Small intestine (tissue), 16 donors: ENCODE measurements around the gene E2F2. TPM values are rescaled to one million over a fixed set of nuclear protein-coding genes. Genes with fewer than 3 reads are reported as not detected.

Source experiments
- DNase-seq, 2 donors: peaks; one replicate each; pipeline versions ENCODE4 v3.0.0 to v3.0.0-alpha.2; 2013
- FAIRE-seq: peaks from 2 replicates; lab custom pipeline; 2012; peaks lifted over from hg19 to GRCh38; lab: Jason Lieb, UNC
- H3K27ac ChIP-seq, 3 donors: one replicate each; pipeline ENCODE4 v1.5.1; 2013; ENCODE audit warnings: low read length in 2 of 3, mild to moderate bottlenecking in 2 of 3, control low read depth in 1 of 3, inconsistent platforms in 1 of 3, low read depth in 1 of 3, moderate library complexity in 1 of 3
- H3K27me3 ChIP-seq, 3 donors: one replicate each; pipeline ENCODE4 v1.6.1; 2013; ENCODE audit warnings: low read length in 3 of 3, inconsistent platforms in 1 of 3; ENCODE audit not compliant: control insufficient read depth in 3 of 3, insufficient read depth in 3 of 3
- H3K36me3 ChIP-seq, 3 donors: one replicate each; pipeline ENCODE4 v1.6.1; 2013; ENCODE audit warnings: low read length in 3 of 3, inconsistent platforms in 1 of 3, low read depth in 1 of 3, mild to moderate bottlenecking in 1 of 3, moderate library complexity in 1 of 3; ENCODE audit not compliant: control insufficient read depth in 3 of 3, insufficient read depth in 2 of 3
- H3K4me1 ChIP-seq, 3 donors: one replicate each; pipeline ENCODE4 v1.6.1; 2013; ENCODE audit warnings: low read length in 2 of 3, inconsistent platforms in 1 of 3, low read depth in 1 of 3, mild to moderate bottlenecking in 1 of 3, moderate library complexity in 1 of 3; ENCODE audit not compliant: control insufficient read depth in 3 of 3, insufficient read depth in 2 of 3
- H3K4me3 ChIP-seq, 3 donors: one replicate each; pipeline ENCODE4 v1.5.1; 2013; ENCODE audit warnings: low read length in 3 of 3, control low read depth in 1 of 3, inconsistent platforms in 1 of 3, low read depth in 1 of 3, mild to moderate bottlenecking in 1 of 3, moderate library complexity in 1 of 3
- H3K9me3 ChIP-seq, 2 donors: one replicate each; pipeline ENCODE4 v1.6.1; 2013; ENCODE audit warnings: low read depth in 1 of 2, low read length in 1 of 2; ENCODE audit not compliant: control insufficient read depth in 2 of 2, insufficient read depth in 1 of 2
- WGBS, 3 donors: extraction: QIAGEN DNeasy Blood & Tissue Kit; methylation state at CpG; one replicate each; pipeline ENCODE4 v1.1.7; 2013; 5-methylcytosine and 5-hydroxymethylcytosine counted together
- long read RNA-seq, 10 donors: transcript quantifications; one replicate each; lab custom pipeline, GENCODE V29; 2026
- polyA plus RNA-seq, 4 donors: library from polyadenylated mRNA; stranded (reverse) in 3 of 4; unstranded in 1 of 4; fragments of 200-250 nt in 3 of 4; fragments of 120-200 nt in 1 of 4; gene quantifications; one replicate each; pipeline versions ENCODE4 v1.2.1 to v1.2.3, GENCODE V29; 2013
- donor health status: healthy with polysubstance abuse.
- donor health status: control.
- donor health status: control.
- donor health status: Bipolar disorder and iron deficiency.
- donor health status: healthy.

The E2F2 gene, protein sequence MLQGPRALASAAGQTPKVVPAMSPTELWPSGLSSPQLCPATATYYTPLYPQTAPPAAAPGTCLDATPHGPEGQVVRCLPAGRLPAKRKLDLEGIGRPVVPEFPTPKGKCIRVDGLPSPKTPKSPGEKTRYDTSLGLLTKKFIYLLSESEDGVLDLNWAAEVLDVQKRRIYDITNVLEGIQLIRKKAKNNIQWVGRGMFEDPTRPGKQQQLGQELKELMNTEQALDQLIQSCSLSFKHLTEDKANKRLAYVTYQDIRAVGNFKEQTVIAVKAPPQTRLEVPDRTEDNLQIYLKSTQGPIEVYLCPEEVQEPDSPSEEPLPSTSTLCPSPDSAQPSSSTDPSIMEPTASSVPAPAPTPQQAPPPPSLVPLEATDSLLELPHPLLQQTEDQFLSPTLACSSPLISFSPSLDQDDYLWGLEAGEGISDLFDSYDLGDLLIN
- 1 to 10 TPM; 1.9 to 4.0 (median 2.5) TPM for polyA plus RNA-seq
- long read RNA-seq, donor 1: 0 reads
- long read RNA-seq, donor 2: 0 reads
- long read RNA-seq, donor 3: 0 reads
- long read RNA-seq, donor 4: 0 reads
- long read RNA-seq, donor 5: 0 reads
- long read RNA-seq, donor 6: 0 reads
- long read RNA-seq, donor 7: 0 reads
- long read RNA-seq, donor 8: 0 reads
- long read RNA-seq, donor 9: 0 reads
- long read RNA-seq, donor 10: 0 reads

DNA sequence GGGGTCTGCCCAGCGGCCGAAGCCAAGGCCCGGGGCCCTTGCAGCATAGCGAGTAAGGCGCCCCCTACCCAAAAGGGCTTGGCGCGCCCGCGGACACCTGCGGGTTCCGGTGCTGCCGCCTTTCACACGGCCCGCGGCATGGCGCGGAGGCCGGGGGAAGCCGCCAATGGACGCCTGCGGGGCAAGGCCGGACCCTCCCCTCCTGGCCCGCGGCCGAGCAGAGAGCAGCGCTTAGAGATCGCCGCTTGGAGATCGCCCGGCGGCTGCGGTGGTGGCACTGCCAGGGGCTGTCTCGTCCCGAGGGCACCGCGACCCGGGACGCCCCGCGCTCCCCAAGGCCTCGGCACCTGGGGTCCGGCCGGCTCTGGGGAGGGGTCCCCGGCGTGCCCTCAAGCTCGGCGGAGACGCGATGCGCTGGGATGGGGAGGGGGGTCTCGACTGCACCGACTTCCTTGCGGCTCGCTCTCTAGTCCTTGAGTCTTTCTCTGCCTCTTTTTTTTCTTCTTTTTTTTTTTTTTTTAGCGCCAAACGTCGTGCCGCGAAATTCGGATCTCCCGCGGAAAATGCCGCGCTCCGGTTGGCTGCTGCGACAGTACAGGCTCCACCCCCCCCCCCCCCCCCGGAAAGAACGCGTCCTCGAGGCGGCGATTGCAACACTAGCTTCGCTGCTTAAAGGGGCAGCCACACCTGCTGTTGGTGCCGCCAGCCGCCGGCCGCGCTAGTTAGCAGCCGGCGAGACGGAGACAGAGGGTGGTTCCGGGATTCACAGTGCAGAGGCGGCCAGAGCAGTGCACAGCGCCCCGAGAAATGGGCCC, at the start of gene E2F2:
TSS of gene E2F2 (minus strand) at position 487 of the 815 bp plus-strand sequence. CDS start at position 47, 440 bp downstream.
- peak within 1 kb of the TSS; percentile 41 to 94 (median 78) for H3K27ac ChIP-seq
- FAIRE-seq: no peak
- H3K4me1 ChIP-seq: peaks cover 12 to 70% (median 19%) of the 10 kb centered on the region in 3 donors
- H3K27me3 ChIP-seq: no peaks in the 10 kb centered on the region
- 0 to 1% (median 0%) methylated on average over 56 to 85 of the region's 85 CpGs for WGBS, 3 donors
- peaks cover 0 to 7% (median 0%) of the 10 kb centered on the region in 3 donors for H3K36me3 ChIP-seq
- no peaks in the 10 kb centered on the region for H3K9me3 ChIP-seq
- peak; percentile 90 to 94 for DNase-seq
- H3K4me3 ChIP-seq: peak within 1 kb of the TSS; percentile 36 to 72 (median 43)

DNA sequence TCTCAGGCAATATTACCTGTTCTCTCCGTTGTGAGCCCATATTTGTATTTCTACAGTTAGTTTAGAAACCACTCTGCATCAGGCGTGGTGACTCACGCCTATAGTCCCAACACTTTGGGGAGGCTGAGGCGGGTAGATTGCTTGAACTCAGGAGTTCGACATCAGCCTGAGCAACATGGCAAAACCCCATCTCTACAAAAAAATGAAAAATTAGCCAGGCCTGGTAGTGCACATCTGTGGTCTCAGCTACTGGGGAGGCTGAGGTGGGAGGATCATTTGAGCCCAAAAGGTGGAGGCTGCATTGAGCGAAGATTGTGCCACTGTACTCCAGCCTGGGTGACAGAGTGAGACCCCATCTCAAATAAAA, 47.9 kb upstream of the E2F2 start:
- Histone ChIP-seq H3K27ac (peak overlapping the region in 1 of 3 donors; percentile 52), H3K27me3 (no peaks in the 10 kb centered on the region), H3K36me3 (no peaks in the 10 kb centered on the region), H3K4me3 (no peak overlapping the region), H3K4me1 (peaks cover 6 to 16% (median 8%) of the 10 kb centered on the region in 3 donors), H3K9me3 (no peaks in the 10 kb centered on the region)
- FAIRE-seq (no peak), DNase-seq (no peak)
- 79 to 87% (median 79%) methylated on average over 6 of the region's 6 CpGs for WGBS, 3 donors

DNA sequence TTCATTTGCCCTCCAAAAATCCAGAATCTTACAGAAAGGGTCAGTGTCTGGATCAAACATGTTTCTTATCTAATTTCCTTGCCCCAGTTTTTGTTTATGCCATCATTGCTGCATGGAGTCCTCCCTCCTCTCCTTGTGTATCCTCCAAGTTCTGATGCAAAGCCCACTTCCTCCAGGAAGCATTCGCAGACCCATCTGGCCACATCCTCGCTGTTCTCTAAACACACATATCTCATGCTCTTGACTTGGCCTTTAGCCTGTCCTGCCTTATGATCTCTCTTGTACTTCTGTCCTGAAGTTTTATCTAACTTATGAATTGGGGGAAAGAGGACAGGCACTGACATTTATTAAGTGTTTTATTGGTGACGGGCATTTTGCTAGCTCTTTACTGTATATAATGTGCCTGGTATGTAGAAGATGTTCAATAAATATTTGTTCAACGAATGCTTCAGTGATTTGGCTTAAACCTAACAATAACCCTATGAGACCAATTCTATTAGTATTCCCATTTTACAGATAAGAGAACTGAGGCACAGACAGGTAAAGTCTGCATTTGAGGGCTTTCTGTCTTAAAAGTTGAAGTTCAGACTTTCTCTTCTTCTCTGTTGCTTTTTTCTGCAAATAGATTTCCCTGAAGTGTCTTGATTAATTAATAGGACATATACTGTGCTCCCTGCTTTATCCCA, 47.4 kb upstream of the E2F2 start:
- Histone ChIP-seq H3K4me3 (no peak overlapping the region), H3K9me3 (no peaks in the 10 kb centered on the region), H3K36me3 (no peaks in the 10 kb centered on the region), H3K4me1 (peaks cover 6 to 16% (median 8%) of the 10 kb centered on the region in 3 donors), H3K27ac (peak overlapping the region in 1 of 3 donors; percentile 52), H3K27me3 (no peaks in the 10 kb centered on the region)
- DNase-seq: no peak
- FAIRE-seq: no peak
- WGBS, 3 donors: 68 to 86% (median 69%) methylated on average over 4 of the region's 4 CpGs

DNA sequence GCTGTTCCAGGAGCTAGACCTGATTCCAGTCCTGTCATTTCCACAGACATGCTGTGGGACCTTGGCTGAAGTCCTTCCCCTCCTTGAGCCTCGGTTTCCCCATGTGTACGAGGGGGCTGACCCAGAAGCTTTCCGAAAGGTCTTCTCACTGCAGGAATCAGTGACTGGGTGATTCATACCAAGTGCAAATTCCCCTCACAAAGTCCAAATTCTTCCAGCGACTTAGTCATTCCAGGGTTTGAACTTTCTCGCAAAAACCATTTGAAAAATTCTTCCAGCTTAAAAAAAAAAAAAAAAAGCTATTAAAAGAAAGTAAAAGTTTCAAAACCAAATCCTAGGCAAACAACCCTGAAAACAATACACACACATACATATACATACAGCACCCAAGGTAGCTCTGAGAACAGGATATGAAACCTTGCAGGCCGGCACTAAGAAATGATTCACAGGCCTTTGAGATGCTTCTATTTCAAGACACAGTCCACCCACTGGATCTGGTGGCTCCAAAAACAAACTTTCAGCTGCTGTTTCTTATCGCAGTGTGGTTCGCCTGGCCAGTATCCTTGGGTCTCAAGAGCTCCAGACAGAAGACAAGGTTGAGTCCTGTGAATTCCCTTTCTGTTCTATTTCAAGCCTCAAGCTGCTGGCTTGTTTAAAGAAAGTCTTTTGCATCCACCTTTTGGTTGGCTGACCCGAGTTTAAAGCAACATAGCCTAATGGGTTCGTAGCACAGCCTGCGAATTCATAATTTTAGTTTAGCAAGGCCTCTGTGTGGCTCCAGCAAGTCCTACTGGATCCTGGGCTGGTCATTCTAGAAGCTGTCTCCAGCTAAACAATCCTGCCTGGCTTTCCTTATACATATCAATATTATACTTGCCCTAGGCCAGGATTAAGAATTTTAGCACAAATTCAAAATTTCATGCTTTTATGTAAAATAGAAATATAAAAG, 46.3 kb upstream of the E2F2 start:
- Histone ChIP-seq H3K27ac (peak overlapping the region in 2 of 3 donors; percentile 39 to 88), H3K27me3 (no peaks in the 10 kb centered on the region), H3K4me1 (peaks cover 6 to 16% (median 8%) of the 10 kb centered on the region in 3 donors), H3K9me3 (no peaks in the 10 kb centered on the region), H3K36me3 (no peaks in the 10 kb centered on the region), H3K4me3 (no peak overlapping the region)
- 23 to 31% (median 26%) methylated on average over 11 of the region's 11 CpGs for WGBS, 3 donors
- no peak for FAIRE-seq
- DNase-seq: peak; percentile 67 to 77

DNA sequence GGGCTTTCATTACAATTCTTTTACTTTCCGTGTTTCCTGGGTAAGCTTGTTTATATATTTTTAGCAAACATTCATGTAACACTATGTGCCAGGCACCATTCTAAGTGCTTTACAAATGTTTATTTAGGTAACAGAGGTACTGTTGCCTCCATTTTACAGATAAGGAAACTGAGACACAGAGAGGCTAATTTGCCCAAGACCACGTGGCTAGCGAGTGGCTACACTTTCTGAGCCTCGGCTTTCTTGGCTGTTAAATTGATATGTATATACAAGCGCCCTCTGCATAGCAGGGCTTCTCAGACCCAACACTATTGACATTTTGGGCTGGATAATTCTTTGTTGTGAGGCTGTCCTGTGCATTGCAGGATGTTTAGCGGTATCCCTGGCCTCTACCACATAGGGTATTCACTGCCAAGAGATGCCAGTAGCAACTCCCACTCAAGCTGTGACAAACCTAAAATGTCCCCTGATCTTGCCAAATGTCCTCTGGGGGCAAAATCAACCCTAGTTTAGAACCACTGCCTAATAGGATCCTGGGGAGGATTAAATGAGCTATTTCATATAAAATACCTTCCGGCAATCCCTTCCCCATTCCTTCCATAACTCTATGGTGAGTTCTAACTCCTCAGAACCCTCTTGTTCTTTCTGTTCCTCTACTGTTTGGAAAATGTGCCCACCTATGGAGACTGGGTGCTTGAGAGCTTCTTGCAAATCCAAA, 45.5 kb upstream of the E2F2 start:
- Histone ChIP-seq H3K27ac (peak overlapping the region in 2 of 3 donors; percentile 39 to 65), H3K4me3 (no peak overlapping the region), H3K27me3 (no peaks in the 10 kb centered on the region), H3K9me3 (no peaks in the 10 kb centered on the region), H3K4me1 (peaks cover 6 to 16% (median 8%) of the 10 kb centered on the region in 3 donors), H3K36me3 (no peaks in the 10 kb centered on the region)
- no peak for FAIRE-seq
- no peak for DNase-seq
- 81 to 90% (median 89%) methylated on average over 7 of the region's 7 CpGs for WGBS, 3 donors

DNA sequence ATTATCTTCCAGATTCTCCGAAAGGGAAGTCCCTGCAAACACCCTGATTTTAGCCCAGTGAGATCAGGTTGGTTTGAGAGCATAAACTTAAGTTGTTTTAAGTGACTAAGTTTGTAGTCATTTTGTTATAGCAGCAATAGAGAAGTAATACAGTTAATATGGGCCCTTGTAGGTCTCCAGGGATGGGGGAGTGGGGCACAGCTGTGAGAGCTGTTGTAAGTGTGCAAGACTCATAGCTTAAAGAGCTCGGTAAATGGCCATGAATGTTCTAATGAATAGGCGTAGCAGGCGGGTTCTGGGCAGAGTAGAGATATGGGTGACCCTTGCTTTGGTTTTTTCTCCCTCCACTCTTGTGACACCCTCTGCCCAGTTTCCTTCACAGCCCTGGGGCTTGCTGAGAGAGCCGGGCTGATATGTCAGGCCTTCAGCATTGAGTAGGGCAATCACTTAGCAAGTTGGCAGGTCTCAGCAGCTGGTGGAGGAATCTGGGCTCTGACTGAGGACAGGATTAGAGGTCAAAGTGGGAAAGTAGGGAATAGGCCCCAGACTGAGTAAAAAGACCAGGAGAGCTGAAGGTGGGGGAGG, 44.3 kb upstream of the E2F2 start:
- Histone ChIP-seq H3K36me3 (no peaks in the 10 kb centered on the region), H3K27me3 (no peaks in the 10 kb centered on the region), H3K4me3 (no peak overlapping the region), H3K27ac (no peak overlapping the region), H3K9me3 (no peaks in the 10 kb centered on the region), H3K4me1 (peaks cover 6 to 16% (median 8%) of the 10 kb centered on the region in 3 donors)
- 74 to 91% (median 85%) methylated on average over 4 to 5 of the region's 5 CpGs for WGBS, 3 donors
- FAIRE-seq (no peak), DNase-seq (no peak)
